IMR-90 (cell line): Measurements from ENCODE around the gene CCDC40.

Experiments used
- CEBPB ChIP-seq: IDR thresholded peaks from 2 replicates; pipeline ENCODE4 v1.6.1; 2012; ENCODE audit warnings: low read depth, low read length, improper control_type of control experiment
- CTCF ChIP-seq: conservative IDR thresholded peaks from 2 replicates; pipeline ENCODE4 v1.5.1; 2012; ENCODE audit warnings: mild to moderate bottlenecking, low read depth, low read length, improper control_type of control experiment
- SMC3 ChIP-seq: fragments of 150-350 bp; IDR thresholded peaks from 2 replicates; pipeline ENCODE4 v1.6.1; 2016; ENCODE audit warnings: low read depth, mild to moderate bottlenecking, antibody characterized with exemption, low read length, moderate library complexity
- USF2 ChIP-seq: fragments of 150-350 bp; IDR thresholded peaks from 2 replicates; pipeline ENCODE4 v1.6.1; 2017; ENCODE audit warnings: mild to moderate bottlenecking, antibody characterized with exemption, low read length, low read depth

- no peak for TF ChIP-seq CEBPB
- no peak for TF ChIP-seq SMC3
- TF ChIP-seq CTCF: no peak
- no peak for TF ChIP-seq USF2
Measured at GRCh38 chr17:80025140-80025539, 11.3 kb upstream of the CCDC40 start.
